HG03520 (cell line): ENCODE data around the gene NUP62.
"Not testable (repeated sequence)": the region's sequence is repeated elsewhere in the genome, so short reads cannot be mapped to it uniquely, and the experiment has no call there.

Experiments
- ATAC-seq: cut with Tn5 transposase; IDR thresholded peaks from one replicate; pipeline ENCODE4 v1.9.1; 2021; ENCODE audit warnings: mild to moderate bottlenecking, moderate library complexity; ENCODE audit not compliant: unreplicated experiment

NUP62 gene

DNA sequence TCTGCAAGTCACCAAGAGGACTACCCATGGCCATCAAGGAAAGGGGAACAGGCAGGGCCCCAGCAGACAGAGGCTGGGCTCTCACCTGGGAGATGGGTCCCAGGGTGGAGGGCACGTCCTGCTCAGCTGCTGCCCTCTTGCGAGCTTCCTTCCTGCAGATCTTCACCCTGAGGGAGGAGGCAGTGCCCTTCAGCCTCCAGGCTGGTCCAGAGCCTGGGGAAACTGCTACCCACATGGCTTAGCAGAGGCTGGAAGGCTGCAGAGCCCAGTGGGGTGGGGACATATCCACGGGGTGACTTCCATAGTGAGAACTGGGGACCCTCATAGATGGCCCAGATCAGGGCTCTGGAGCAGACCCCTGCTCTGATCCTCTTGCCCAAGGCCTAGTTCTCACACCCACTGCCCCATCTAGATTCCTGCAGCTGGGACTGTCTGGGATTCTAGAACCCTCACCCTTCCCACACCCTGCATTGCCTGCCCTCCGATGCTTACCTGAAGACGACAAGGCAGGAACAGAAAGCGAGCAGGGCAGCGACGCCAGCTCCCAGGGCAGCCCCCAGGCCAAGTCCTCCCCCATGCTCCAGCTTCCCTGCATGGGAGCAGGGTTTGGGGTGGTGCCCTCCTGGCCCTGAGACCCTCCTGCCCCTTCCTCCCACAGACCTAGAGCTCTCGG, 22.6 kb upstream of the NUP62 start:
- ATAC-seq: no peak

DNA sequence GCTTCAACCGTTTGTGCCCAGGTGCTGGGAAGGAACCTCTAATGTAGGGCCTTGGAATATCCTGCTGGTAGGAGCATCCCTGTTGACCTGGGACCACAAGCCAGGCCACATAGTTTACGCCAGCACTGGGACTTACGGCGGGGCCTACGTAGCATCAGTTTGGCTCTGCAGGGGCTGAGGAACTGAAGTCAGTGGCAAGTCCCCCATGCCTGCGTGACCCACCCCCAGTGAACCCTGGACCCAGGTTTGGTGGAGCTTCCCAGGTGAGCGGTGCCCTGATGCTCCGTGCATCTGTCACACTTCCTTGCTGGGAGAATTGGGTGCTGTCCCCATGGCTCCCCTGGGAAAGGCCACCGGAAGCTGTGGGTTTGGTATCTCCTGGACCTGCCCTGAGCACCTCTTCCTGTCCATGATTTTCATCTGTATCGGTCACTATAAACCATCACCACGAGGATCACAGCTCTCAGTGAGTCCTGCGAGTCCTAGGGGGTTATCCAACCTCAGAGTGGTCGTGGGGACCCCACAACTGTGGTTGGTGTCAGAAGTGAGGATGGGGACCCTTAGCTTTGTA, 21.7 kb upstream of the NUP62 start:
- ATAC-seq: no peak

DNA sequence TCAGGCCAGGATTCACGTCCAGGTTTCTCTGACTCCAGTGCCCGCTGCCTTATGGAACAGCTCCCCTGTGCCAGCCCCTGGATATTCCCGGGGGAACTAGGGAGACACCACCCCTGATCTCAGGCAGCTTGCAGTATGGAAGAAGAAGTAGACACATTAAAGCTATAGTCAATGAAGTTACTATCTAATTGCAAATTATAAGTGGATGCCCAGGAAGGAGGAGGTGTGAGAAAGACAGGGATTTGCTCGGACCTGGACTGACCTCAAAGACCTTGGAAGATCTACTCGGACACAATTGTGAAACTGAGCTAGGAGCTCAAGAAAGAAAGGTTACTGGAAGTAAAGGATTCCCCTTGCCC, 21.3 kb upstream of the NUP62 start:
- ATAC-seq: no peak

DNA sequence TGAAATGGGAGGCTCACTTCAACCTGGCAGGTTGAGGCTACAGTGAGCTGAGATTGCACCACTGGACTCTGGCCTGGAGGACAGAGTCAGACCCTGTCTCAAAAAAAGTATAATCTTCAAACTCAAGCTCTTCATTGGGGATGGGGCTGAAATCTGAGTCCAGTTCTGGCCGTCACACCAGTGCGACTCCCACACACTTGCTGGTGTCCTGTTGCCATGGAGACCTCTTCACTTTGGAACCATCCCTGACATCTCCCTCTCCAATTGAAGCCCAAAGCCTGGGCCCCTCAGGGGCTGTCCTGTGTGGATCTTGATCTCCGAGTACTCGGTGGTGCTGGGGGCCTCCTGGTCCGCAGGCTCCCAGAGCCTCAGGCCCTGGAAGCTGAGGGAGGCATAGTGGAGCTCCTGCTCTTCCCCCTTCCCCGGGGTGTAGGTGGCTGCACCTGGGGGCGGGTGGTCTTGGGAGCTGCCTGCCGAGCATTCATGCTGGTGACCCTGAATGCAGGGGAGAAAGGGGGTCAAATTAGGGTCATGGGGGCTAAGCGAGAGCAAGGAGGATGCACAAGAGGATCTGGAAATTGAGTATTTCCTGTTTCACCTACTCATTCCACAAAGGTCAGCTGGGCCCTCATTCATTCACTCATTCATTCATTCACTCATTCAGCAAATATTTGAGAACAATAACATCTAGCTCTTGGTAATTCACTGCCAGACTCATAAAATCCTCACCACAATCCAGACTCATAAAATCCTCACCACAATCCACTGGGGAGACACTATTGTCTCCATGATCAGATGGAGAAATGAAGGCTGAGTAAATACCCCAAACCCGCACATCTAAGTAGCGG, 20.7 kb upstream of the NUP62 start:
- ATAC-seq: no peak

DNA sequence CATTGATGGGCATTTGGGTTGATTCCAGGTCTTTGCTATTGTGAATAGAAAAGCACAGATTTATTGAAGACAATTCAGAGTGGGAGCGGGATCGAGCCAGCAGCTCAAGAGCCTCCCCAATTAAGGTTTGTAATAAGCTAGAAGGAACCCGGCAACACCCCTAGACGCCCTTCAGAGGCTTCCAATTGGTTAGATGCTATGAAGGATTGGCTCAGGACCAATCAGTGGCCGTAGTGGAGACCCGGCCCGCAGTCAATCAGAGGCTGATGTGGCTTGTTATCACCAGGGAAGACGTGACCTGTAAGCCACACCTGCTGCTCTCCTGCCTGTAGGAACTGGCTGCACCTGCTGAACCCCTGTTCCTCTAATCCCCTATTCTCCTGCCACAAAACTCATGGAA, 17.1 kb upstream of the NUP62 start:
- ATAC-seq: no peak

DNA sequence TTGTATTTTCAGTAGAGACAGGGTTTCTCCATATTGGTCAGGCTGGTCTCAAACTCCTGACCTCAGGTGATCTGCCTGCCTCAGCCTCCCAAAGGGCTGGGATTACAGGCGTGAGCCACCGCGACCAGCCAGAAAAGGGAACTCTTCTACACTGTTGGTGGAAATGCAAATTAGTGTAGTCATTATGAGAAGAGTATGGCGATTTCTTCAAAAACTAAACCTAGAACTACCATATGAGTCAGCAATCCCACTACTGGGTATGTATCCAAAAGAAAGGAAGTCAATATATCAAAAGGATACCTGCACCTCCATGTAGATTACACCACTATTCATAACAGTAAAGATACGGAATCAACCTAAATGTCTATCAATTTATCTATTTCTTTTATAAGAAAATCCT, 15.3 kb upstream of the NUP62 start:
- ATAC-seq: not testable (repeated sequence)

DNA sequence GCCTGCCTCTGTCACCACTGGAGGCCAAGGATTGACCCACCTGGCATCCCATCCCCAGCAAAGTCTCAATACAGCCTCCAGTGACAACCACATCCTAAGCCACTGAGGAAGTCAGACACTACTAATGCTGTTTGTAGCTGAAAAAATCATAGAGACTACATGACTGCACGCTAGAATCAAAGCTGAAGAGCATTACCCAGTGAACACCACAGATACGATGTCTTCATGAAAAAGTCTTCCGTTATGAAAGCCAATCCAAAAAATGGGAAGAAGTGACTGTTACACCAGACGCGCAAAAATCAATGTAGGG, 11.1 kb upstream of the NUP62 start:
- no peak for ATAC-seq

DNA sequence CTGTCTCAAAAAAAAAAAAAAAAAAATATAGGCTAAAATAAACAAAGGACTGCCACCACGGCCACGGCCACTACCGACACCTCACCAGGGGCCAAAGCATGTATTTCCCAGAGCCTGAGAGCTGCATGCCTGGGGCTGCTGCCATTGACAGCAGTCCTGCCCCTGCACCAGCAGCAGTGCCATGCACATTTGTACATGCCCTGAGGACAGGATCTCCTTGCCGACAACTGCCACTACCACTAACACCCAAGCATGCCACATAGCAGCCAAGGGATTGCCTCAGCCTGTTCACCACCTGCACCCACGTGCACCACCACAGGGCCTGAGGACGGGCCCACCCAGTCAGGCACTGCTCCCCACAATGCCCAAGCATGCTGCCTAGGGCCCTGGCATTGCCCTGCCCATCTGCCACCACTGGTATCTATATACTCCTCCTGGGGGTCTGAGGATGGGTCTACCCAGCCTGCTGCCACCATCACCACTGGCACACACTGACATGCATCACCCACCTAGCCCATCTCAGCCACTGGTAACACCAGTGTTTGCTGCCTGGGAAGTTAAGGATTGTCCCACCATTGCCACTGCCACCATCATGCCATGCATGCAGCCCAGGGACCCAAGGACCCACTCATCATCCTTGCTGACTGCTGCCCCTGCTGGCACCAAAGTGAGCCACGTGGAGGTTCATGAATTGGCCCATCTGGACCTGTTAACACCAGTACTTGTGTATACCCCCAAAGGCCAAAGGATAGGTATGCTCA, 10.6 kb upstream of the NUP62 start:
- ATAC-seq: no peak

DNA sequence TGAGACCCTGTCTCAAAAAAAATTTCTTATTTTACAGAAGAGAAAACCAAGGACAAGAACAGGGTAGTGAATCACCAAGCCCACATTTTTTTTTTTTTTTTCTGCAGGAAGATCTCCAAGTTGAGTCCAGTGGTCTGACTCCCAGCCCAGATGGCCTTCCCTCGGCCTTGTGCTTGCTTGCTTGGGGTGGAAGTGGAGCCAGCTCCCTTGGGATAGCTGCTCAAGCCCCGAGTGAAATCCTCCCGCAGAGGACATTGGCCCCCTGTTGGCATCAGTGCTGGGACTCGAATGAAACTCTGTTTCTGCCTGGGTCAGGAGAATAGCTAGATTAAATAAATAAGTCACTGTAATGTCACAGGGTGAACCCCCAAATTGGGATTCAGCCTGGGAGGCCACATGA, 9.4 kb upstream of the NUP62 start:
- no peak for ATAC-seq

DNA sequence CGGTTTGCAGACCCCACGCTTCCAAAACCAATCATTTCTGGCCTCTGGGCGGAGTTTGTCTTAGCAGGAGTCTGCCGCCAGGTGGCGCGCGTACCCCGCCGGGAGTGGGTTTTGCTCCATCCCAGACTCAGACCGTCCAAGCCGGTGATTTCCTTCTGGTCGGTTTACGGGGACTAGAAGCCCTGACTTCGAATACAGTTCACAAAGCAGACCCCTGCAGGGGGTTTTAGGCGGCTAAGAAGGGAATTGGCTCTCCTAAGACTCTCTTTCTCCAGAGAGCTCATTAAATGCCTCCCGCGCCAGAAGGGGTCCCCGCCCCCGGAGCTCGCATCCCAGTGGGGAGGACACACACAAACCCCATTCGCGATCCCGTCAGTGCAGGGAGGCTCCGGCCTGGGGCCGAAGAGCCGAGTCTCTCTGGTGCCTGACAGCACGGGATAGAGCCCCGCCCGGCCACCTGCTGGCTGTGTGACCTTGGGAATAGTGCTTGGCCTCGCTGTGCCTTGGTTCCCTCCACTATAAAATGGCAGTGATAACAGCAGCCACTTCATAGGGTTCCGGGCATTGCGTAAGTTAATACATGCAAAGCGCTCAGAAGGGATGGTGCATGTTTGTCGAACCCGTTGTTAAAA, 8.6 kb upstream of the NUP62 start:
- ATAC-seq: no peak

DNA sequence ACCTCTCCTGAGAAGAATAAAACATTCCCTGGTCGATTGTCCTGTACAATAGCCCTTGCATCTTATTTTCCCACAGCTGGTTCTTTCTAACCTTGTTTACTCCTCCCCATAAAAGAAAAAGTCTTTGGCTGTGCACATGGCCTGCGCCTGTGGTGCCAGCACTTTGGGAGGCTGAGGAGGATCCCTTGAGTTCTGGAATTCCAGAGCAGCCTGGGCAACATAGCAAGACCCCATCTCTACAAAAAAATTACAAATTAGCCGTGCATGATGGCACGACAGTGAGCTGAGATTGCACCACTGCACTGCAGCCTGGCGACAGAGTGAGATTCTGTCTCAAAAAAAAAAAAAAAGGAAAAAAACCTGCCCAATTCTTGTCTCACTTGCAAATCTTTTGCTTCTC, 7.2 kb upstream of the NUP62 start:
- no peak for ATAC-seq

DNA sequence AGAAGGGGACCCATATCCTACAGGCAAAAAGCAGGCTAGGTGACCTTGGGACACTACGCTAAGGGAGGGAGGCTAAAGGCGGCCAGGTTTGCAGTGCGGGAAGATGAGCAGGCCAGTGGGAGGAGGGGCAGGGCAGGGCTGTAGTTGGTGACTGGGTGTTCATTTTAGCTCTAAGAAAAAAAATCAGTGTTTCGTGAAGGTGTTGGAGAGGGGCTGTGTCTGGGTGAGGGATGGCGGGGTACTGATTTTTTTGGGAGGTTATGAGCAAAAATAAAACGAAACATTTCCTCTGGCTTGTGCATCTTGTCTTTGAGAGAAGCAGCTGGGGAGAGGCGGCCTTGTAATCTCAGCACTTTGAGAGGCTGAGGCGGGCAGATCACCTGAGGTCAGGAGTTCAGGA, 4.3 kb upstream of the NUP62 start:
- ATAC-seq: no peak

DNA sequence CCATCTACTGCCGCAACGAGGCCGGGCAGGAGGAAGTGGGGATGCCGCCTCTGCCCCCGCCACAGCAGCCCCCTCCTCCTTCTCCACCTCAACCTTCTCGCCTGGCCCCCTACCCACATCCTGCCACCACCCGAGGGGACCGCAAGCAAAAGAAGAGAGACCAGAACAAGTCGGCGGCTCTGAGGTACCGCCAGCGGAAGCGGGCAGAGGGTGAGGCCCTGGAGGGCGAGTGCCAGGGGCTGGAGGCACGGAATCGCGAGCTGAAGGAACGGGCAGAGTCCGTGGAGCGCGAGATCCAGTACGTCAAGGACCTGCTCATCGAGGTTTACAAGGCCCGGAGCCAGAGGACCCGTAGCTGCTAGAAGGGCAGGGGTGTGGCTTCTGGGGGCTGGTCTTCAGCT, 3.4 kb upstream of the NUP62 start:
- ATAC-seq: no peak

DNA sequence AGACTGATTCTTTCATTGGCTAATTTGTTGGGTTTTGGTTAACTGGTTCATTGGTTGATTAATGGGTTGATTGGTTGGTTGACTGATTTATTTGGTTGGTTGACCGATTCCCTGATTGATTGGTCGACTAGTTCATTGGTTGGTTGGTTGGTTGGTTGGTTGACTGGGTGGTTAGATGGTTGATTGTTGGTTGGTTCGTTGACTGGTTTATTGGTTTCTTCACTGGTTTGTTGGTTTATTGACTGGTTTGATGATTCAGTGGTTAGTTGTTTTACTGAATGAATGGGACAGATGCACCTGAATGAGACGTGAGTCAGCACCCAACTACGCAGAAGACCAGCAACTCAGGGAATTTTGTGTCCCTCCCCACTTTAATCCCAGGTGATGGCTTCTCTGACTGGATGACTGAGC, 2.7 kb upstream of the NUP62 start:
- ATAC-seq: no peak

DNA sequence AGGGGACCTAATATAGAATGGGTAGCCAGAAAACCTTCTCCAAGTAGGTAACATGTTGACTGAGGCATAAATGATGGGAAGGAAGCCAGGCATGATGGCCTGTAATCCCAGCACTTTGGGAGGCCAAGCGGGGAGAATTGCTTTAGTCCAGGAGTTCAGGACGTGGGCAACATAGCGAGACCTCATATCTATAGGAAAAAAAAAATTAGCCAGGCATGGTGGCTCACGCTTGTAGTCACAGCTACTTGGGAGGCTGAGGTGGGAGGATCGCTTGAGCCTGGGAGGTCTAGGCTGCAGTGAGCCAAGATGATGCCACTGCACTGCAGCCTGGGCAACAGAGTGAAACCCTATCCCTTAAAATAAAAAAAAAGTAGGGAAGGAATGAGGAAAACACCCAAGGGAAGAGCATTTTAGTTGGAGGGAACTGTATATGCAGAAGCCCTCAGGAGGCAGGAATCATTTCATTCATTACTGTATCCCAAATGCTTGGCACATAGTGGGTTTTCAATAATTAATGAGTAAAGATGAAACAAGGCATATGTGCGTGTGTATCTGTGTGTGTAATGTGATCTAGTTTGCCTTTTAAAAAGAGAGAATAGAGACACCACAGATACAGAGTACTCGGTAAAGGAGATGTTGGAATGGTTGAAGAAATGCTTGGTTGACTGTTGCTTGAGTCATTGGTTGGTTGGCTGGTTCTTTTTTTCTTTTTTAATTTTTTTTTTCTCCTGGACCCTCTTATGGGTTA, 2.2 kb upstream of the NUP62 start:
- no peak for ATAC-seq

DNA sequence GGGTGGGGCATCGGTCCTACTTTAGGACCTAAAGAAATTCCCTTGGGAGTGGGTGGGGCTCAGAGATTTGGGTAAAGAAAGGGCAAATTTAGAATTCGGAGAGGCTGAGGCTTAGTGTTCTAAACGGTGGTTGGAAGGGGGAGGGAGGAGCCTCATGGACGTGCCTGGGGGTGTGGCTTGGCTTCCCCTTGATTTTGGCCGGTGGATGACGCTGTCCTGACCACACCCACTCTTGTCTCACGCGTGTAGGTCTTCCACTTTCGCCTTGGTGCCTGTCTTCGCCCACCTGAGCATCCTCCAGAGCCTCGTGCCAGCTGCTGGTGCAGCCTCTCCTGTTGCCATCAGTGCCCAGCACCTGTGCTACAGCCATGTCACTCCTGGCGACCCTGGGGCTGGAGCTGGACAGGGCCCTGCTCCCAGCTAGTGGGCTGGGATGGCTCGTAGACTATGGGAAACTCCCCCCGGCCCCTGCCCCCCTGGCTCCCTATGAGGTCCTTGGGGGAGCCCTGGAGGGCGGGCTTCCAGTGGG, 1.2 kb upstream of the NUP62 start:
- ATAC-seq: no peak

DNA sequence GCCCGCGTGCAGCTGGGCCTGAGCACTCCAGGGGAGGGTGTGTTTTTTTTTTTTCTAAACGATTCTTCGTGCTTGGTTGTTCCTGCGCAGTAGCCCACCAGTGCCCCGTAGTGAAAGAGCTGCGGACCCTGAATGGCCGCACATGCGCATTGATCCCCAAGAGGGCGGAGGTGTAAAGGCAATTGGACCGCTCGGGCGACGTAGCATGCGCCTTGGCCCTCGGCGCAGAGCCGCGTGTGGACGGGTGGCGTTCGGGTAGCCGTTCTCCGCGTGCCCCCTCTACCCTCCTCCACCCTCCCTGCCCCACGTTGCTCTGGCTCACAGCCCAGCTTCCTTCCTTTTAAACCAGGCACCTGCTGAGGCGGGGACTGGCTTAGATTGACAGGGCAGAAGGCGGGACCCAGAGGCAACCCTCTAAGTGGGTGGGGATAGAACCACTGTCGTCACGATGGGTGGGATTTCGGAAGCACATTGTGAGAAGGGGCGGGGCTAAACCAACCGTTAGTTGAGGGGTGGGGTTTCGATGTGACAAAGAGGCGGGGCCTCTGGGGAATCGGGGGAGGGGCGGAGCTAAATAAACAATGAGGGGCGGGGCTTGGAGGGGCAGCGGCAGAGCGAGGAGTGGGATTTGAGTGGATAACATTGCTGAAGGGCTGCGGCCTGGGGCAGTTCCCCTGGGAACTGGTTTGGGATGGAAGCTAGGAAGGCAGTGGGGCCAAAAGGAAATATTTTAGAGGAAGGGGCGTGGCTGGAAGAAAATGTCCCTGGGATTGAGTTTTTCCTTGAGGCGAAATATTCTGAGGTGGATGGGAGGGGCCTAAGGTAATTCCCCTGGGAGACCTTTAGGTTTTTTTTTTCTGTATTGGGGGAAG, 543 bp upstream of the NUP62 start:
- no peak for ATAC-seq

DNA sequence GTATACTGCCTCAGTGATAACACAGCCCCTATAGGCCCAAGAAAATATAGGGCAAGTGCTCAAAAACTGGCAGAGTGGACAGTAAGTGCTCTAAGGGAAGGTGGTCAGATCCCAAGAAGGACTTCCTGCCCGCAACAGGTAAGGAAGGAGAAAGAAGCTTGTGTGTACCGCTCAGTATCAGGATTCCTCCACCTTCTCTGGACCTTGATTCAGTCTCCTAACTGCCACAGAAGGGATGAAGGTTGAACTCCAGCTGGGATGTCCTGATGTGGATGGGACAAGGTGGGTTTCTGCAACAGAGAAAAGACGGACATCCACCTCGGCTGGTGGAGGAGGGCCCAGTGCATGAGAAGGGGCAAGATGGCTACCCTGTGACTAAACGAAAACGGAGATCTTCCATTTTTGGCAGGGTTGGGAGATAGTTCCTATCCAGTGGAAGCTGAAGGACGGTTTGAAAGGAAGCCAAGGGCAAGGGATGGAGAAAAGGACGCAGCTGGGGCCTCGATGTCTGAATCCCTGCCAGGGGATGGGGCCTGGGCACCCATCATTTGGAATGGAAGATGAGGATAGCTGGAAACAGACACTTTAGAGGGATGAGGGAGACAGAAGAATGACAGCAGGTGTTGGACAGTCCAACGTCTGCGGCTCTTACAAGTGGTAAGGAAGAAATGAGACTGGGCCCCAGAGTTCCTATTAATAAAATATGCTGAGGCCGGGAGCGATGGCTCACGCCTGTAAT, 1.6 kb downstream of the NUP62 start:
- no peak for ATAC-seq

DNA sequence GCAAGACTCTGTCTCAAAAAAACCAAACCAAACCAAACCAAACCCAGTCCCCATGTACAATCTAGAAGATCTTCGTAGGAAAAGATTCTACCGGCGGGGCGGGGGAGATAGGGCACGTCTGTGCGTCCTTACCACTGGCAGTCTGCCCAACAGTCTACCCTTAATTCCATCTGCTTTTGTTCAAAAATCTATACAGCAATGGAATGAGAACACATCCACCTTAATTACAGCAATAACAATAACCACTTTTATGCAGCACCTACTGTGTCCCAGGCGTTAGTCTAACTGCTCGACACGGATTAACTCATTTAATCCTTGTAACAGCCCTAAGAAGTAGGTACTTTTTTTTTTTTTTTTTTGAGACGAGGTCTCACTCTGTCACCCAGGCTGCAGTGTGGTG, 2.8 kb downstream of the NUP62 start:
- ATAC-seq: no peak
